Endothelial cell of umbilical vein (primary cell): ENCODE data around the gene SELPLG. TPM values are rescaled to one million over a fixed set of nuclear protein-coding genes. Genes with fewer than 3 reads are reported as not detected.

Experiments used
- BruUV-seq: library from RNA; stranded (reverse); fragments of 400-500 nt; replicated peaks from 2 replicates; lab custom pipeline; 2021; lab: Mats Ljungman, UMichigan
- CTCF ChIA-PET: fragments of 300-600, 350-600 bp; sonication (Branson Sonifier 250); formaldehyde crosslinking; loops from one replicate; lab custom pipeline; 2021; ENCODE audit warnings: antibody characterized with exemption, inconsistent platforms; lab: Charles Lee
- POLR2A ChIA-PET: fragments of 300-600, 350-600 bp; sonication (Branson Sonifier 250); formaldehyde crosslinking; loops from one replicate; lab custom pipeline; 2021; ENCODE audit warnings: antibody characterized with exemption, inconsistent platforms; lab: Charles Lee
- DNase-seq: peaks from one replicate; pipeline ENCODE4 v3.0.0-alpha.2; 2011; ENCODE audit warnings: low read depth, low spot score
- FAIRE-seq: peaks from 2 replicates; lab custom pipeline; 2011; peaks lifted over from hg19 to GRCh38; lab: Jason Lieb, UNC
- H2AFZ ChIP-seq: 2 replicates; pipeline ENCODE4 v1.6.0; 2012; ENCODE audit warnings: low read depth, low read length, control low read depth, inconsistent platforms
- H3K27ac ChIP-seq: 2 replicates; pipeline ENCODE4 v1.5.1; 2011; ENCODE audit warnings: low read depth, mild to moderate bottlenecking, control low read depth, low read length, moderate library complexity; ENCODE audit not compliant: insufficient read depth
- H3K27me3 ChIP-seq, 2 experiments: 2 replicates each; pipeline versions ENCODE4 v1.6.0 to v1.6.1; 2011; ENCODE audit warnings: low read length in 2 of 2, mixed read lengths in 1 of 2; ENCODE audit not compliant: control insufficient read depth in 2 of 2, insufficient read depth in 2 of 2
- H3K36me3 ChIP-seq, 2 experiments: 2 replicates in 1 of 2; 3 replicates in 1 of 2; pipeline ENCODE4 v1.5.1; 2011; ENCODE audit warnings: low read length in 2 of 2, mild to moderate bottlenecking in 1 of 2, moderate library complexity in 1 of 2; ENCODE audit not compliant: control insufficient read depth in 2 of 2, insufficient read depth in 2 of 2; ENCODE audit errors: extremely low read depth in 1 of 2
- H3K4me1 ChIP-seq: 3 replicates; pipeline ENCODE4 v1.5.1; 2011; ENCODE audit warnings: mild to moderate bottlenecking, low read length; ENCODE audit not compliant: control insufficient read depth, insufficient read depth; ENCODE audit errors: extremely low read depth
- H3K4me2 ChIP-seq: 2 replicates; pipeline ENCODE4 v1.6.1; 2011; ENCODE audit warnings: low read length, control low read depth, mixed read lengths; ENCODE audit not compliant: insufficient read depth
- H3K4me3 ChIP-seq, 3 experiments: fragments of 200-600 bp in 1 of 3; sonication (generic), shearing (Covaris generic) in 1 of 3; replicated peaks in 1 of 3; 2 replicates each; pipeline ENCODE4 v1.5.1; 2011 to 2016; ENCODE audit warnings: control low read depth in 3 of 3, low read length in 3 of 3, mild to moderate bottlenecking in 2 of 3, inconsistent platforms in 1 of 3, low read depth in 1 of 3, moderate library complexity in 1 of 3; ENCODE audit not compliant: insufficient read depth in 1 of 3
- H3K79me2 ChIP-seq: 2 replicates; pipeline ENCODE4 v1.6.0; 2012; ENCODE audit warnings: low read length, inconsistent platforms; ENCODE audit not compliant: control insufficient read depth, insufficient read depth
- H3K9ac ChIP-seq: replicated peaks from 2 replicates; pipeline ENCODE3; 2011; ENCODE audit warnings: low read length, control low read depth; ENCODE audit not compliant: insufficient read depth; ENCODE audit errors: extremely low read depth
- H3K9me1 ChIP-seq: replicated peaks from 3 replicates; pipeline ENCODE4 v1.6.0; 2011; ENCODE audit warnings: mild to moderate bottlenecking, low read length; ENCODE audit not compliant: control insufficient read depth, insufficient read depth; ENCODE audit errors: extremely low read depth
- H3K9me3 ChIP-seq: replicated peaks from 2 replicates; pipeline ENCODE4 v1.5.1; 2012; ENCODE audit warnings: low read length, inconsistent platforms; ENCODE audit not compliant: control insufficient read depth, insufficient read depth
- H4K20me1 ChIP-seq: replicated peaks from 2 replicates; pipeline ENCODE3; 2011; ENCODE audit warnings: mild to moderate bottlenecking, low read length; ENCODE audit not compliant: control insufficient read depth, insufficient read depth; ENCODE audit errors: extremely low read depth
- EZH2 ChIP-seq: IDR thresholded peaks from 2 replicates; pipeline ENCODE4 v1.6.1; 2012; ENCODE audit warnings: borderline replicate concordance, low read depth, mild to moderate bottlenecking, moderate library complexity, low read length, inconsistent platforms; ENCODE audit not compliant: severe bottlenecking
- FOS ChIP-seq: IDR thresholded peaks from 2 replicates; pipeline ENCODE4 v1.6.1; 2011; ENCODE audit warnings: mild to moderate bottlenecking, low read length, moderate library complexity, borderline replicate concordance; ENCODE audit not compliant: insufficient read depth
- GATA2 ChIP-seq: IDR thresholded peaks from 2 replicates; pipeline ENCODE4 v1.7.0; 2011; ENCODE audit warnings: low read depth, mild to moderate bottlenecking, moderate library complexity, mixed read lengths, low read length; ENCODE audit not compliant: insufficient read length, insufficient read depth
- JUN ChIP-seq: IDR thresholded peaks from 2 replicates; pipeline ENCODE4 v1.6.1; 2011; ENCODE audit warnings: borderline replicate concordance, low read depth; ENCODE audit not compliant: insufficient read length, insufficient read depth
- MYC ChIP-seq: IDR thresholded peaks from one replicate; pipeline ENCODE4 v1.6.1; 2011; ENCODE audit warnings: mild to moderate bottlenecking, low read depth, low read length
- POLR2A ChIP-seq: IDR thresholded peaks from 2 replicates; pipeline ENCODE4 v1.6.1; 2012; ENCODE audit warnings: low read depth, mild to moderate bottlenecking, control low read depth, low read length
- POLR2AphosphoS5 ChIP-seq: IDR thresholded peaks from 2 replicates; pipeline ENCODE4 v1.6.1; 2012; ENCODE audit warnings: low read depth, mild to moderate bottlenecking, control low read depth, low read length, moderate library complexity; ENCODE audit not compliant: insufficient read depth
- dilution Hi-C: fragments of 300-500 bp; cut with MboI; formaldehyde crosslinking; loops from one replicate; pipeline ENCODE4 v1.15.0; 2019; ENCODE audit warnings: low sequenced_read_pairs; ENCODE audit not compliant: extremely low pct_ligation_motif_present
- intact Hi-C: fragments of 100-400 bp; cut with micrococcal nuclease; formaldehyde crosslinking; loops from one replicate; pipeline ENCODE4 v1.10.0; 2022
- polyA plus RNA-seq, 4 experiments: library from polyadenylated mRNA; depleted of rRNA in 3 of 4; stranded (reverse) in 3 of 4; unstranded in 1 of 4; fragments of >200 nt; gene quantifications; 2 replicates each; pipeline versions ENCODE4 v1.2.1 to v1.2.3, GENCODE V29; 2011 to 2012; ENCODE audit warnings: missing spikeins in 1 of 4
- total RNA-seq: library from RNA; stranded (reverse); gene quantifications from 2 replicates; pipeline ENCODE4 v1.2.3, GENCODE V29; 2021
- TF ChIP-seq, protein P1 (sequence below), 2 donors: IDR thresholded peaks; 1 replicate in 1 of 2; 2 replicates in 1 of 2; pipeline ENCODE4 v1.5.1; 2011; ENCODE audit warnings: low read length in 2 of 2, mild to moderate bottlenecking in 2 of 2, moderate library complexity in 2 of 2, control low read depth in 1 of 2, inconsistent platforms in 1 of 2, low read depth in 1 of 2; ENCODE audit not compliant: insufficient read depth in 1 of 2; ENCODE audit errors: extremely low read depth in 1 of 2
- TF ChIP-seq, protein P2 (sequence below): IDR thresholded peaks from 2 replicates; pipeline ENCODE4 v1.6.1; 2011; ENCODE audit not compliant: insufficient read depth, insufficient read length

SELPLG gene
- total and polyA plus RNA-seq, 2 donors (not counting 3 experiments of a cell fraction or from before 2014, with no cell fraction given), result 1.0 to 1.2 TPM

DNA sequence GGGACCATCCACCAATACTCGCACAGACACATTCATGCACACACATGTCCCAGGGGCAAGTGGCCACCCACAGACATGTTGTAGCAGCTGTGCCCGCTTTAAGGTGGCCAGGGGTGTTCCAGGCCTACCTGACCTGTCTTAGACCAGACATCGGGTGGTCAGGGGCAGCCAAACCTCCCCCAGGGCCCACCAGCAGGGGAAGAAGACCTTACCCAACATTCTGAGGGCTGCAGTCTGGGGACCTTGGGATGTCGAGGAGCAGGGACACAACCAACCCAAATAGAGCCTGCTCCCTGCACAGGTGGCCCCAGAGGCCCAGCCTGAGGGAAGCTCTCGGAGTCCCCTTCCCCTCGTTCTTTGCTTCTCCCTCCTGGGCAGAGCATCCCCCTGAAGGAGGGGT lies 34.2 kb downstream of the SELPLG start:
- ChIA-PET CTCF (interaction anchor here (1.6 kb wide), 1 partner anchor 19 kb away, joined by 8 read pairs; no protein-coding TSS in a partner anchor), POLR2A (no interaction called here)
- no peak overlapping the region for H2AFZ ChIP-seq
- DNase-seq (no peak), FAIRE-seq (no peak)
- H3K79me2 ChIP-seq, result no peaks in the 10 kb centered on the region
- intact Hi-C loops (no loop called here), dilution Hi-C loops (no loop called here)
- BruUV-seq, result no TSS peak
- no peak overlapping the region for H3K9ac ChIP-seq
- H3K9me3 ChIP-seq, result no peaks in the 10 kb centered on the region
- no peaks in the 10 kb centered on the region for H3K4me1 ChIP-seq
- H3K27ac ChIP-seq, result no peak overlapping the region
- H3K9me1 ChIP-seq, result no peaks in the 10 kb centered on the region
- H3K4me3 ChIP-seq, result no peak overlapping the region
- no peaks in the 10 kb centered on the region for H4K20me1 ChIP-seq
- no peak overlapping the region for H3K4me2 ChIP-seq
- H3K36me3 ChIP-seq, result no peaks in the 10 kb centered on the region
- H3K27me3 ChIP-seq, result no peaks in the 10 kb centered on the region
- TF ChIP-seq EZH2, result no peak
- no peak for TF ChIP-seq MYC
- TF ChIP-seq POLR2AphosphoS5, result no peak
- no peak for TF ChIP-seq JUN
- TF ChIP-seq POLR2A, result no peak
- TF ChIP-seq, protein P1, sequence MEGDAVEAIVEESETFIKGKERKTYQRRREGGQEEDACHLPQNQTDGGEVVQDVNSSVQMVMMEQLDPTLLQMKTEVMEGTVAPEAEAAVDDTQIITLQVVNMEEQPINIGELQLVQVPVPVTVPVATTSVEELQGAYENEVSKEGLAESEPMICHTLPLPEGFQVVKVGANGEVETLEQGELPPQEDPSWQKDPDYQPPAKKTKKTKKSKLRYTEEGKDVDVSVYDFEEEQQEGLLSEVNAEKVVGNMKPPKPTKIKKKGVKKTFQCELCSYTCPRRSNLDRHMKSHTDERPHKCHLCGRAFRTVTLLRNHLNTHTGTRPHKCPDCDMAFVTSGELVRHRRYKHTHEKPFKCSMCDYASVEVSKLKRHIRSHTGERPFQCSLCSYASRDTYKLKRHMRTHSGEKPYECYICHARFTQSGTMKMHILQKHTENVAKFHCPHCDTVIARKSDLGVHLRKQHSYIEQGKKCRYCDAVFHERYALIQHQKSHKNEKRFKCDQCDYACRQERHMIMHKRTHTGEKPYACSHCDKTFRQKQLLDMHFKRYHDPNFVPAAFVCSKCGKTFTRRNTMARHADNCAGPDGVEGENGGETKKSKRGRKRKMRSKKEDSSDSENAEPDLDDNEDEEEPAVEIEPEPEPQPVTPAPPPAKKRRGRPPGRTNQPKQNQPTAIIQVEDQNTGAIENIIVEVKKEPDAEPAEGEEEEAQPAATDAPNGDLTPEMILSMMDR (IDR thresholded peaks at IDR 0.05; ENCODE audit: extremely low read depth in 1 of 2, insufficient read depth in 1 of 2, low read depth in 1 of 2, low read length in 2 of 2), result no peak
- no peak for TF ChIP-seq FOS
- no peak for TF ChIP-seq GATA2
- TF ChIP-seq, protein P2, sequence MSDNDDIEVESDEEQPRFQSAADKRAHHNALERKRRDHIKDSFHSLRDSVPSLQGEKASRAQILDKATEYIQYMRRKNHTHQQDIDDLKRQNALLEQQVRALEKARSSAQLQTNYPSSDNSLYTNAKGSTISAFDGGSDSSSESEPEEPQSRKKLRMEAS, result no peak
